NT2/D1 (cell line): ENCODE data around the gene PPIH.
"Not testable (repeated sequence)": the region's sequence is repeated elsewhere in the genome, so short reads cannot be mapped to it uniquely, and the experiment has no call there.

Source experiments
- DNase-seq: peaks from one replicate; pipeline ENCODE4 v3.0.0-alpha.2; 2011; ENCODE audit warnings: low read depth, low spot score
- H3K27me3 ChIP-seq: 2 replicates; pipeline ENCODE4 v1.6.0; 2011; ENCODE audit warnings: mild to moderate bottlenecking; ENCODE audit not compliant: insufficient read length, insufficient read depth
- H3K36me3 ChIP-seq: 2 replicates; pipeline ENCODE4 v1.6.1; 2011; ENCODE audit warnings: mild to moderate bottlenecking, low read length, mixed read lengths; ENCODE audit not compliant: insufficient read depth, insufficient read length
- H3K4me1 ChIP-seq: 2 replicates; pipeline ENCODE4 v1.5.1; 2011; ENCODE audit not compliant: insufficient read depth, insufficient read length
- H3K4me3 ChIP-seq: 2 replicates; pipeline ENCODE4 v1.5.1; 2011; ENCODE audit warnings: low read depth; ENCODE audit not compliant: insufficient read length
- H3K9ac ChIP-seq: 2 replicates; pipeline ENCODE4 v1.6.0; 2011; ENCODE audit warnings: low read depth; ENCODE audit not compliant: insufficient read length
- H3K9me3 ChIP-seq: 2 replicates; pipeline ENCODE4 v1.5.1; 2011; ENCODE audit warnings: mild to moderate bottlenecking, low read length; ENCODE audit not compliant: insufficient read depth
- SUZ12 ChIP-seq: IDR thresholded peaks from 2 replicates; pipeline ENCODE4 v1.6.1; 2011; ENCODE audit not compliant: insufficient read length, insufficient read depth; ENCODE audit errors: extremely low read depth
- YY1 ChIP-seq: IDR thresholded peaks from 2 replicates; pipeline ENCODE4 v1.6.1; 2011; ENCODE audit not compliant: insufficient read length, insufficient read depth
- ZNF274 ChIP-seq: IDR thresholded peaks from 2 replicates; pipeline ENCODE4 v1.6.1; 2011; ENCODE audit warnings: mild to moderate bottlenecking, low read depth, low read length

The PPIH gene

DNA sequence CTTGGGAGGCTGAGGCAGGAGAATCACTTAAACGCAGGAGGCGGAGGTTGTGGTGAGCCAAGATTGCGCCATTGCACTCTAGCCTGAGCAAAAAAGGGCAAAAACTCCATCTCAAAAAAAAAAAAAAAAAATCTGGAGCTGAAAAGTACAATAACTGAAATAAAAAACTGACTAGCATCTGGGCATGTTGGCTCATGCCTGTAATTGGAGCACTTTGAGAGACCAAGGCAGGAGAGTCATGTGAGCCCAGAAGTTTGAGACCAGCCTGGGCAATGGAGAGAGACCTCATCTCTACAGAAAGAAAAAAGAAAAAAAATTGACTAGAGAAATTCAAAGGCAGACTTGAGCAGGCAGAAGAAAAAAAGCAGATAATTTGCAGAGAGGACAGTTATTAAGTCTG, 63.7 kb downstream of the PPIH start:
- Histone ChIP-seq H3K9me3 (no peaks in the 10 kb centered on the region), H3K9ac (no peak overlapping the region), H3K4me3 (no peak overlapping the region), H3K36me3 (peaks cover 20% of the 10 kb centered on the region), H3K27me3 (no peaks in the 10 kb centered on the region), H3K4me1 (no peaks in the 10 kb centered on the region)
- TF ChIP-seq SUZ12 (no peak), ZNF274 (no peak)
- no peak for DNase-seq

DNA sequence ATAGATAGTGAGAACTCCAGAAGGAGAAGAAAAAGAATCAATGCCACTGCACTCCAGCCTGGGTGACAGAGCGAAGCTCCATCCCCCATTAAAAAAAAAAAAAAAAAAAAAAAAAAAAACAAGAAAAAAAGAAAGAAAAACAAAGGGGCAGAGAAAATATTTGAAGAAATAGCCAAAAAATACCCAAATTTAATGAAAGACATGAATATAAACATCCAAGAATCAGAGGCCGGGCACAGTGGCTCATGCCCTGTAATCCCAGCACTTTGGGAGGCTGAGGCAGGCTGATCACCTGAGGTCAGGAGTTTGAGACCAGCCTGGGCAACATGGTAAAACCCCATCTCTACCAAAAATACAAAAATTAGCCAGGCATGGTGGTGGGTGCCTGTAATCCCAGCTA, 64.2 kb downstream of the PPIH start:
- peaks cover 16% of the 10 kb centered on the region for H3K36me3 ChIP-seq
- H3K9ac ChIP-seq, DNase-seq, H3K4me3 ChIP-seq, H3K4me1 ChIP-seq, H3K9me3 ChIP-seq, H3K27me3 ChIP-seq: not testable (repeated sequence)

DNA sequence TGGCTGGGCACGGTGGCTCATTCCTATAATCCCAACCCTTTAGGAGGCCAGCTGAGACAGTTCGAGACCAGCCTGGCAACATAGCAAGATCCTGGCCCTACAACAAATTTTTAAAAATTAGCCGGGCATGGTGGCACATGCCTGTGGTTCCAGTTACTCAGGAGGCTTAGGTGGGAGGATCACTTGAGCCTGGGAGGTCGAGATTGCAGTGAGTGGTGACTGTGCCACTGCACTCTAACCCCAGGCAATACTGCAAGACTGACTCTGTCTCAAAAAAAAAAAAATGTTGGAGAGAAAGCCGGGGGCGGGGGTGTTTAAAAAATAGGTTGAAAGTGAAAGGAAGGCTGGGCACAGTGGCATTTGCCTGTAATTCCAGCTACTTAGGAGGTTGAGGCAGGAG, 65.3 kb downstream of the PPIH start:
- Histone ChIP-seq H3K9ac (no peak overlapping the region), H3K9me3 (no peaks in the 10 kb centered on the region), H3K27me3 (no peaks in the 10 kb centered on the region), H3K4me3 (no peak overlapping the region), H3K4me1 (no peaks in the 10 kb centered on the region), H3K36me3 (peaks cover 5% of the 10 kb centered on the region)
- no peak for DNase-seq
- TF ChIP-seq YY1 (no peak), SUZ12 (no peak), ZNF274 (no peak)

DNA sequence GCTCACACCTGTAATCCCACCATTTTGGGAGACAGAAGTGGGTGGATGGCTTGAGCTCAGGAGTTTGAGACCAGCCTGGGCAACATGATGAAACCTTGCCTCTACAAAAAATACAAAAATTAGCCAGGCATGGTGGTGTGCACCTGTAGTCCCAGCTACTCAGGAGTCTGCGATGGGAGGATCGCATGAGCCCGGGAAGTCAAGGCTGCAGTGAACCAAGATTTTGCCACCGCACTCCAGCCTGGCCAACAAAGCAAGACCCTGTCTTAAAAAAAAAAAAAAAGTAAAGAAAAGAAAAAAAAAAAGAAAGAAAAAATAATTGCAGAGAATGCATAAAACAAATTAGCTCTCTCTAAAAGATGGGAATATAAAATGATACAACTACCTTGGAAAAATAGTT, 67.6 kb downstream of the PPIH start:
- H3K27me3 ChIP-seq, DNase-seq, H3K36me3 ChIP-seq, H3K9ac ChIP-seq, H3K4me3 ChIP-seq, H3K4me1 ChIP-seq, H3K9me3 ChIP-seq: not testable (repeated sequence)
